ENCODE measurements around the gene QKI.

QKI gene

DNA sequence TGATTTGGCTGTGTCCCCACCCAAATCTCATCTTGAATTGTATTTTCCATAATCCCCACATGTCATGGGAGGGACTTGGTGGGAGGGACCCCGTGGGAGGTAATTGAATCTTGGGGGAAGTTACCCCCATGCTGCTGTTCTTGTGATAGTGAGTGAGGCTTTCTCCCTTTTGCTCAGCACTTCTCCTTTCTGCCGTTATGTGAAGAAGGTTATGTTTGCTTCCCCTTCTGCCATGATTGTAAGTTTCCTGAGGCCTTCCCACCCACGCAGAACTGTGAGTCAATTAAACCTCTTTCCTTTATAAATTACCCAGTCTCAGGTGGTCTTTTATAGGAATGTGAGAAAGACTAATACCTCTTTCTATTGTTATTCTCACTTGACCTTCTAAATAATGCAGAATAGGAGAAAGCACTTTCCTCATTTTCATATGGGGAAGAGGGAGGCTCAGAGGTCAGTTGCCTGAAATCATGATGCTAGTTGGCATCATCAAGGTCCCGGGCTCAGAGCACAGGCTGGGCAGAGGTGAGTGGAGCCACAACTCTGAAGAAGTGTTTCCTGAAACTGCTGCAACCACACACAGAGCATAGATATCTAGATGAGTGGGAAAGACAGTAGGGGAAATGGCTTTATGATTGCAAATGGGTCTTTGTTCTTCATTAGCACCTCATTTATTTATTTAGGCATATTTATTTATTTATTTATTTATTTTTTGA lies 191.0 kb downstream of the QKI start:
- no peak for DNase-seq

DNA sequence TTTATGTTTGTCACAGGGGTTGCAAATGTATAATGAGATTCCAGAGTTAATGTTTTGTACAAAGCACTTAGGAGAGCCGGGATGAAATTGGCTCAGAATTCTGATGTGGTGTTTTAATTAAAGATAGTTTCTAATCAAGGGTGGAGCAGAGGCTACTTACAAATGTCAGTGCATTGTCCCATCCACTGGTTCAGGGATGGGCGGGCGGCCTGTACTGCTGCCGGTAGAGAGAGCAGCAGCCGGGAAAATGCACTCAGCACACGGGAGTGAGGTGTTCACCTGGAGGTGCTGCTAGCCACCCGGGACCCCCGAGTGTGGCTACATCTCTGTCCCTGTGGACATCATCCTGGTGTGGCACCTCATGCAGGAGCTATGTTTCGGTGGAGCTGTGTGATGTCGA lies 193.3 kb downstream of the QKI start:
- no peak for DNase-seq

DNA sequence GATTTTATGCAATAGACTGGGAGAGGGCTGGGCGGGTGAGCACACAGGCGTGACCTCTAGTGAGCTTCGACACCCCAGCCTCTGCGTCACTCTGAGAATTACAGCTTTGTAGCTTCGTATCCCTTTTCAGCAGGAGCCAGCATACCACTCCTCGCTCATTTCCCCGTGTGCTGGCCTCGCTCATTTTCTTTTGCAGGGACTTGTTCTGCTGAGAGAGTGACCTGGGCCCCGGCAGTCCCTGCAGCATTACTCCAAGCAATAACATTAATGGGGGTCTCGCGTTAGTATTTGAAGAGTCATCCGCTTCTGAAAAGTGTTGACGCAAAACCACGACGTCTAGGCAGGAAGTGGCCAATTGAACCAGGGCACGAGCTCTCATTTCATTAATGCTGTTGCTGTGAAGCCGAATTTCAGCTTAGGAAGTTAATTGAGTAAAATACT lies 193.7 kb downstream of the QKI start:
- DNase-seq: no peak

DNA sequence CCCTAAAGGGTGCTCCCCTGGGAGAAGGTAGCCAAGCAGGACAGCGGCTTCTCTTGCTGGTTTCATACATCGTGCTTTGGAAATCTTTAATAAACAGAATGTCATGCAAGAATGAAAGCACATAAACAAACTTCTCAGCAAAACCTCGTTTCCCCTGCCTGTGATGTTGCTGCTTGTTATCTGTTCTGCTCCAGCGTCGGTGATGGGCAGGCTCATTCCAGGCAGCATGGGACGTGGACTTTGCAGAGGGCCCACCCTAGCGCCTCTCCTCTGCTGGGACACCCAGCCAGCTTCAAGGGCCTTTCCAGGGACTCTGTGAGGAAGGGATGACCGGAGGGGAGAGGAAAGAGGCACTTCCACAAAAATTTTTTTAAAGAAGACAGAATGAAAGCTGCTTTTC lies 197.7 kb downstream of the QKI start:
- no peak for DNase-seq

DNA sequence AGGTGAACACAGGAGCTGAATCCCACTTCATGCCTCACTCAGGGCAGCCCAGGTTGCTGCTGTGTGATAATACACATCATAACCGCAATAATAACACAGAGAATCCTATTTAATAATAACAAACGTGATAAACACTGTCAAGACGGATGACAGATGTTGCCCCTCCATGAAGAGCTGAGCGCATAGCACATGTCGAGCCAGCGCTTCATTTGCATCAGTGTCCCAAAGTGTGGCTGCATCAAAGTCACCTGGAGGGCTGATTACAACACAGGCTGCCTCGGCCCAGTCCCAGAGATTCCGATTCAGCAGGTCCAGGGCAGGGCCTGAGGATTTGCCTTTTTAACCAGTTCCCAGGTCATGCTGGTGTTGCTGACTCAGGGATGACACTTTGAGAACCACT lies 198.5 kb downstream of the QKI start:
- no peak for DNase-seq

DNA sequence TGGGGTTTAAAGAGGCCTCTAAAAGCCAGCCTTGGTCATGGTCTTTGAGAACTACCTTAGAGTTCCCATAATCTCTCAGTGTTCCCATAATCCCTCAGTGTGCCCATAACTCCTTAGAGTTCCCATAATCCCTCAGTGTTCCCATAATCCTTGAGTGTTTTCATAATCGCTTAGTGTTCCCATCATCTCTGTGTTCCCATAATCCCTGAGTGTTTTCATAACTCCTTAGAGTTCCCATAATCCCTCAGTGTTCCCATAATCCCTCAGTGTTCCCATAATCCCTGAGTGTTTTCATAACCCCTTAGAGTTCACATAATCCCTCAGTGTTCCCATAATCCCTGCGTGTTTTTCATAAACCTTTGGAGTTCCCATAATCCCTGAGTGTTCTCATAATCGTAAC lies 199.2 kb downstream of the QKI start:
- DNase-seq: no peak

DNA sequence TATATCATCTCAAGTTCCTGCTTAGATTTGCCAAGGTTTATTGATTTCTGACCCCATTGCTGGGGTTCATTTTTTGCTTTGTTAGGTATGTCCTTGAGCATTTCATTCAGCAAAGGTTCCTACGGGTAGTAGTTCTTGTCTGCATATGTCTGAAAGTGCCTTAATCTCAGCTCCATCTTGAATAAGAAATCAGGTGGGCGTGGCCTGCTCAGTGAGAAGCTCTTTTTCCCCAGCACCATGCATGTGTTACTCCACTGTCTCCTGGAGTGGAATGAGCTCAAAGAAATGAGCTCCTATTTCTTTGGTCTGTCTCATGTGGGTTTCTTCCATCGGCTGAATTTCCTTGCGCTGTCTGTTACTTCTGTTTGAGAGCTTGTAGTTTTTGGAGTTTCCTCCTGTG lies 201.9 kb downstream of the QKI start:
- no peak for DNase-seq

DNA sequence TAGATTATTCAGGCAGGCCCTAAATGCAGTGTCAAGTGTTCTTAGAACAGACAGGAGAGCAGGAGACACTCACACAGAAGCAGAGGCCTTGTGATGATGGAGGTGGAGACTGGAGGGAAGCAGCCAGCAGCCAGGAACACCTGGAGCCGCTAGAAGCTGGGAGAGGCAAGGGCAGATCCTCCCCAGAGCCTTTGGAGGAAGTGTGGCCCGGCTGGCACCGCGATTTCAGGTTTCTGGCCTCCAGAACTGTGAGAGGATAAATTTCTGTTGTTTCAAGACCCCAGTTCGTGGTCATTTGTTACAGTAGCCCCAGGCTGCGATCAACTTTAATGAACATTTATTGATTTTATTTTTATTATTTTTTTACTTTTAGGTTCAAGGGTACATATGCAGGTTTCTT lies 203.0 kb downstream of the QKI start:
- DNase-seq: no peak

DNA sequence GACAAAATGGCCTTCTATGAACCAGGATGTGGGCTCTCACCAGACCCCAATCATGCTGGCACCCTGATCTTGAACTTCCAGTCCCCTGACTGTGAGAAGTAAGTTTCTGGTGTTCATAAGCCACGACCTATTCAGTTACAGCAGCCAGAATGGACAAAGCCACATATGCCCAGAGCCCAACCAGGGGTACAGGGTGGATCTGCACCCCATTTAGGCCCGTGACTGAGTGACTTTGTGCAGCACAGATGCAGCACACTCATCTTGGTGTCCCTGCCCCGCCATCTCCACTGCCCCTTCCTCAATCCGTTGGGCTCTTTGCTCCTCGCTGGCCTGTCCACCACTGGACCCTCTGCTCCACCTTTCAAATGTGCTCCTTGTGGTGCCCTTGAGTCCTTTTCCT lies 205.6 kb downstream of the QKI start:
- no peak for DNase-seq

- DNase-seq: no peak
Observed at GRCh38 chr6:163620670-163621330, 206.3 kb downstream of the QKI start.

DNA sequence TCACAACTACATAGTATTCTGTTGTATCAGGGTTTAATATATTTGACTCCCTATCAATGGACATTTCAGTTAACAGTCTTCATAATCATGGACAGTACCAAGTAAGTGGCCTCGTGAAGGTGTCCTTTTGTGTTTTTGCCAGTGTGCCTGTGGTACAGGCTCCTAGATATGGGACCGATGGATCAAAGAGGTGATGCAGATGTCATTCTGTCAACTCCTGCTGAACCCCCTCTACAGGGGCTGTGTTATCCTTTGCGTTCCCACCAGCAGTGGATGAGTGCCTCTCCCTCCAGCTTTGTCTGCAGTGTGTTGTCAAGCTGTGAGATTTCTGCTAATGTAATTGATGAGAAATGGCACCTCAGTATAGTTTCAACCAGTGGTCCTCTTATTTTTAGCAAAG lies 210.7 kb downstream of the QKI start:
- DNase-seq: no peak

DNA sequence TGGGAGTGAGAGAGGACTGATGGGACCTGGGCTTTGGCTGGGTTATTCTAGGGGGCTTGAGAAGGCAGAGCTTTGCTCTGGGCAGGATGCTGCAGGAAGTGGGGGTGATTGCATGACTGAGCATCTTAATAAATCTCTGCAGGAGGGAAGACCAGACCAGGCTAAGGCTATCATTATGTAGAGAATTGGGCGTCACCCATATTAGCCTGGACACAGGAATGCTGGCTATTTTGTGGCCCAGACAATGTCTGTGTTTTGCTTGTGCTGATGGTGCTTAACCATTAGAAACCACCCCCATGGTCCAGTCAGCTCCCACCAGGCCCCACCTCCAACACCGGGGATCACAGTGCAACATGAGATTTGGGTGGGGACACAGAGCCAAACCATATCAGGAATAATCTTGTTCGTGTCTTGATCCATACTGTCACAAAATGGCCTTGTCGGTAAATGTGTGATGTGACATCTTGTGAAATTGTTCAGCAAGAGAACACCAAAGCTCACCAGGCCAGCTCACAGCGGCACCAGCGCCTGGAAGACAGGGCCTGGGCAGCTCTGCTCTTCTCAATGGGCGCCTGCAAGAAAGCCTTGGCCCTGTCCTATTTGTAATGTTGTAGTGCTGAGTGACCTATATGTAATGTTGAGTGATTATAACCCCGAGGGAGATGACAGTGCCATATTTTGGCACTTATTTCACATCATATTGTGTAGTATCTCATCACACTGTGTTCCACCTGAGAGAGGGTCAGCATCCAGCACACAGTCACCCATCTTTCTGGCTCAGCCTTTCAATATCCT lies 211.8 kb downstream of the QKI start:
- no peak for DNase-seq

DNA sequence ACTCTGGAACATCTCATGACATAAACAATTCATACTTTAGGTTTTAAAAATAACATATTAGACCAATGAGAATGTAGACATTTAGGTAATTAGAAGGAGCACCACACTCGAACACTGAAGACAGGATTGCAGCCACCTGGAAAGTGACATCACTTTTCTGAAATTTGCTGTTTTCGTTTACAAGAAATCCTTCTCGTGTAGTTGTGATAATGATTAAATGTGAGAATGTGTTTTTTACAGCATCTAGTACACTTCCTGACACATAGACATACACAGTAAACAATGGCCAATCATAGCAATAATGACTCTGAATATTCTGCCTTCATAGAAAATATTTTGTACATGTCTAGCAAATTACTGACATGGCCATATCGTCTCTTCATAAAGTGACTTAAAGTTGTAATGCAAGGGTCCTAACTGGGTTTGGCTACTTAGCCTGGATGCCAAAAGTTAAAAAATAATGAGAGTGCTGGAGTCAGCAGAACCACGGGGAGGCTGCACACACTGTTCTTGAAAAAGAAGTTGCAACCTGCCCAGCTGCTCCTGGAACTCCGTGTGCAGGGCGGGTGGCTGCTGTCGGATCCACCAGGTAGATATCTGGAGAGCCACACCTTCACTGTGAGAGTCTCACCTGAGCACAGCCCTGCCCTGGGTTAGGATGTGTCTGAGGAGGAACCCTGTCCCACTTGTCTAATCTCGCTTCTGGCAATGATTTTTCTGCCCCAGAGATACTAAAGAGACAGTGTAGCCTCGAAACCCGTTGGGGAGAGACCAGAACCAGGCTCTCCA lies 212.9 kb downstream of the QKI start:
- DNase-seq: no peak
